SK-N-SH treated with all-trans-retinoic acid at 6 μM for 48 hours (cell line): ENCODE measurements around the gene SUCLA2.

Experiments
- ARNTL ChIP-seq: fragments of 450-650 bp; formaldehyde crosslinking; IDR thresholded peaks from 2 replicates; pipeline ENCODE4 v1.5.0; 2020; ENCODE audit warnings: low read depth, mild to moderate bottlenecking, moderate library complexity, borderline replicate concordance
- CSRNP3 ChIP-seq: fragments of 250-450 bp; sonication (Bioruptor Pico); IDR thresholded peaks from 2 replicates; pipeline ENCODE4 v1.5.1; 2021; ENCODE audit warnings: mild to moderate bottlenecking, moderate library complexity
- ESRRG ChIP-seq: fragments of 250-450 bp; sonication (Bioruptor Pico); IDR thresholded peaks from 2 replicates; pipeline ENCODE4 v1.6.1; 2021; ENCODE audit warnings: mild to moderate bottlenecking
- OSR1 ChIP-seq: fragments of 250-450 bp; sonication (Bioruptor Pico); IDR thresholded peaks from 2 replicates; pipeline ENCODE4 v1.8.0; 2022; ENCODE audit warnings: moderate library complexity, mild to moderate bottlenecking, inconsistent platforms
- PATZ1 ChIP-seq: fragments of 250-450 bp; sonication (Bioruptor Pico); IDR thresholded peaks from 2 replicates; pipeline ENCODE4 v1.8.0; 2020; ENCODE audit warnings: mild to moderate bottlenecking, moderate library complexity, borderline replicate concordance
- POU6F1 ChIP-seq: fragments of 250-450 bp; sonication (Bioruptor Pico); IDR thresholded peaks from 2 replicates; pipeline ENCODE4 v1.8.0; 2021; ENCODE audit warnings: low read depth, mild to moderate bottlenecking, moderate library complexity, borderline replicate concordance
- PPARA ChIP-seq: fragments of 250-450 bp; sonication (Bioruptor Pico); IDR thresholded peaks from 2 replicates; pipeline ENCODE4 v1.5.0; 2020; ENCODE audit warnings: mild to moderate bottlenecking, borderline replicate concordance
- RARB ChIP-seq: fragments of 250-450 bp; sonication (Bioruptor Pico); IDR thresholded peaks from 2 replicates; pipeline ENCODE4 v1.8.0; 2021; ENCODE audit warnings: mild to moderate bottlenecking, moderate library complexity
- SNAI2 ChIP-seq: fragments of 250-450 bp; sonication (Bioruptor Pico); IDR thresholded peaks from 2 replicates; pipeline ENCODE4 v1.5.0; 2020; ENCODE audit warnings: mild to moderate bottlenecking, moderate library complexity
- TCF4 ChIP-seq: fragments of 250-450 bp; sonication (Bioruptor Pico); IDR thresholded peaks from 2 replicates; pipeline ENCODE4 v1.8.0; 2021; ENCODE audit warnings: mild to moderate bottlenecking, moderate library complexity, borderline replicate concordance
- ZFP3 ChIP-seq: fragments of 250-450 bp; sonication (Bioruptor Pico); IDR thresholded peaks from 2 replicates; pipeline ENCODE4 v1.5.0; 2020; ENCODE audit warnings: mild to moderate bottlenecking, moderate library complexity
- ZNF565 ChIP-seq: fragments of 450-650 bp; formaldehyde crosslinking; conservative IDR thresholded peaks from 2 replicates; pipeline ENCODE4 v1.5.0; 2020; ENCODE audit warnings: low read depth, mild to moderate bottlenecking, moderate library complexity
- TF ChIP-seq, protein P1 (sequence below): fragments of 250-450 bp; sonication (Bioruptor Pico); IDR thresholded peaks from 2 replicates; pipeline ENCODE4 v1.5.1; 2020; ENCODE audit warnings: low read depth, mild to moderate bottlenecking, moderate library complexity

DNA sequence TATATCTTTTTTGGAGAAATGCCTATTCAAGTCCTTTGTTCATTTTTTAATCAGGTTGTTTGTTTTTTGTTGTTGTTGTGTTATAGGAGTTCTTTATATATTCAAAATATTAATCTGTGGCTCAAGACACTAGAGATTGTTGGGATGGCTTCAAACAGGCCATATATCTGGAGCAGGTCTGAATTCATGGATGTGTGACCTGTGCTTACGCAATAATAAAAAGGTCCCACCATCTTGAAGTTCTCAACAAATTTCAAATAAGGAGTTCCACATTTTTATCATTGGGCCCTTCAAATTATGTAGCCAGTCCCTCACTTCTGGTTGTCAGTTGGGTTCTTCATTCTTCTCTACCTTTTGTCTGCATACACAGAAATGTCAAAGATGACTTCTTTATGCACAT lies 18.7 kb upstream of the SUCLA2 start:
- TF ChIP-seq POU6F1 (CRISPR knock-in tag) (no peak), ESRRG (CRISPR knock-in tag) (no peak), ZFP3 (CRISPR knock-in tag) (no peak), TCF4 (CRISPR knock-in tag) (no peak), RARB (CRISPR knock-in tag) (no peak), SNAI2 (no peak), CSRNP3 (CRISPR knock-in tag) (no peak), PATZ1 (CRISPR knock-in tag) (no peak), ZNF565 (CRISPR knock-in tag) (no peak), PPARA (CRISPR knock-in tag) (no peak), OSR1 (CRISPR knock-in tag) (no peak), ARNTL (no peak)
- TF ChIP-seq, protein P1, sequence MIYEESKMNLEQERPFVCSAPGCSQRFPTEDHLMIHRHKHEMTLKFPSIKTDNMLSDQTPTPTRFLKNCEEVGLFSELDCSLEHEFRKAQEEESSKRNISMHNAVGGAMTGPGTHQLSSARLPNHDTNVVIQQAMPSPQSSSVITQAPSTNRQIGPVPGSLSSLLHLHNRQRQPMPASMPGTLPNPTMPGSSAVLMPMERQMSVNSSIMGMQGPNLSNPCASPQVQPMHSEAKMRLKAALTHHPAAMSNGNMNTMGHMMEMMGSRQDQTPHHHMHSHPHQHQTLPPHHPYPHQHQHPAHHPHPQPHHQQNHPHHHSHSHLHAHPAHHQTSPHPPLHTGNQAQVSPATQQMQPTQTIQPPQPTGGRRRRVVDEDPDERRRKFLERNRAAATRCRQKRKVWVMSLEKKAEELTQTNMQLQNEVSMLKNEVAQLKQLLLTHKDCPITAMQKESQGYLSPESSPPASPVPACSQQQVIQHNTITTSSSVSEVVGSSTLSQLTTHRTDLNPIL (CRISPR knock-in tag), result no peak
